K562 (cell line): ENCODE results near the gene LRFN3. TPM values are rescaled to one million over a fixed set of nuclear protein-coding genes. Genes with fewer than 3 reads are reported as not detected.

ENCODE experiments used
- ATAC-seq: fragments of 200-7000 bp; cut with Tn5 transposase; 3 replicates; pipeline ENCODE4 v1.9.1; 2020; ENCODE audit warnings: moderate library complexity
- BruUV-seq: library from RNA; stranded (reverse); fragments of 400-500 nt; replicated peaks from 2 replicates; lab custom pipeline; 2021; lab: Mats Ljungman, UMichigan
- CTCF ChIA-PET: fragments of 300-600 bp; formaldehyde crosslinking; extraction: SDS; loops from one replicate; lab custom pipeline; 2021; ENCODE audit warnings: low intra/inter-chr PET ratio; lab: Yijun Ruan, JAX
- POLR2A ChIA-PET: fragments of 300-600, 350-650 bp; sonication (Branson Sonifier 250); formaldehyde crosslinking; extraction: SDS; loops from one replicate; lab custom pipeline; 2021; ENCODE audit warnings: antibody characterized with exemption, inconsistent platforms; lab: Yijun Ruan, JAX
- DNase-seq, 4 experiments: peaks; one replicate each; pipeline versions ENCODE4 v3.0.0 to v3.0.0-alpha.2; 2011 to 2018; ENCODE audit warnings: low spot score in 3 of 4, mixed read lengths in 3 of 4; ENCODE audit errors: extremely low read depth in 1 of 4
- FAIRE-seq: peaks from 2 replicates; lab custom pipeline; 2011; peaks lifted over from hg19 to GRCh38; lab: Jason Lieb, UNC
- H2AFZ ChIP-seq: 2 replicates; pipeline ENCODE4 v1.6.0; 2011; ENCODE audit warnings: low read depth, low read length, control low read depth, inconsistent platforms
- H3K27ac ChIP-seq: fragments of 200-600 bp; 3 replicates; pipeline ENCODE4 v1.8.0; 2011; ENCODE audit warnings: low read depth, mild to moderate bottlenecking, control low read depth, inconsistent platforms, low read length, moderate library complexity, mixed read lengths; ENCODE audit errors: extremely low read depth
- H3K27me3 ChIP-seq, 2 experiments: fragments of 300-600 bp in 1 of 2; 2 replicates in 1 of 2; 3 replicates in 1 of 2; pipeline versions ENCODE4 v1.6.0 to v1.8.0; 2011; ENCODE audit warnings: inconsistent platforms in 2 of 2, low read length in 2 of 2, mild to moderate bottlenecking in 1 of 2, mixed read lengths in 1 of 2, moderate library complexity in 1 of 2; ENCODE audit not compliant: control insufficient read depth in 2 of 2, insufficient read depth in 2 of 2
- H3K36me3 ChIP-seq: fragments of 300-600 bp; 3 replicates; pipeline ENCODE4 v1.8.0; 2011; ENCODE audit warnings: mild to moderate bottlenecking, low read length, inconsistent platforms; ENCODE audit not compliant: control insufficient read depth, insufficient read depth
- H3K4me1 ChIP-seq, 2 experiments: fragments of 200-600 bp in 1 of 2; replicated peaks in 1 of 2; 2 replicates in 1 of 2; 3 replicates in 1 of 2; pipeline versions ENCODE4 v1.5.1 to v1.8.0; 2011; ENCODE audit warnings: inconsistent platforms in 2 of 2, low read length in 2 of 2, mild to moderate bottlenecking in 1 of 2, mixed read lengths in 1 of 2, moderate library complexity in 1 of 2; ENCODE audit not compliant: control insufficient read depth in 2 of 2, insufficient read depth in 2 of 2
- H3K4me2 ChIP-seq: 2 replicates; pipeline ENCODE4 v1.6.1; 2011; ENCODE audit warnings: low read length, control low read depth, inconsistent platforms, mixed read lengths; ENCODE audit not compliant: insufficient read depth
- H3K4me3 ChIP-seq: fragments of 200-600 bp; sonication (generic), shearing (Covaris generic); 2 replicates; pipeline ENCODE4 v1.5.1; 2016; ENCODE audit warnings: control low read depth, inconsistent platforms
- H3K79me2 ChIP-seq: fragments of 200-600 bp; 3 replicates; pipeline ENCODE4 v1.8.0; 2011; ENCODE audit warnings: low read length, inconsistent platforms; ENCODE audit not compliant: control insufficient read depth, insufficient read depth
- H3K9ac ChIP-seq, 2 experiments: 2 replicates each; pipeline versions ENCODE4 v1.6.0 to v1.6.1; 2011; ENCODE audit warnings: low read depth in 2 of 2, low read length in 2 of 2, control low read depth in 1 of 2, inconsistent platforms in 1 of 2, mild to moderate bottlenecking in 1 of 2, mixed read lengths in 1 of 2; ENCODE audit not compliant: insufficient read depth in 1 of 2
- H3K9me1 ChIP-seq: one replicate; pipeline ENCODE4 v1.6.0; 2011; ENCODE audit warnings: inconsistent platforms, mild to moderate bottlenecking, low read length, moderate library complexity; ENCODE audit not compliant: control insufficient read depth, insufficient read depth
- H3K9me3 ChIP-seq: replicated peaks from 2 replicates; pipeline ENCODE4 v1.5.1; 2011; ENCODE audit warnings: low read depth, low read length, inconsistent platforms; ENCODE audit not compliant: control insufficient read depth, insufficient read depth
- H4K20me1 ChIP-seq: replicated peaks from 2 replicates; pipeline ENCODE4 v1.6.1; 2011; ENCODE audit warnings: low read length, inconsistent platforms, mixed read lengths; ENCODE audit not compliant: control insufficient read depth, insufficient read depth
- HMGXB4 ChIP-seq: sonication (generic); formaldehyde crosslinking; IDR thresholded peaks from 2 replicates; pipeline ENCODE4 v1.8.1; 2023; ENCODE audit warnings: mild to moderate bottlenecking, missing genetic modification reagents
- NFIC ChIP-seq: fragments of 450-650 bp; IDR thresholded peaks from 2 replicates; pipeline ENCODE4 v1.6.1; 2017; ENCODE audit warnings: mild to moderate bottlenecking, inconsistent platforms
- WGBS: fragments of 100-300 bp; shearing (Covaris generic); methylation state at CpG from one replicate; pipeline ENCODE4 v1.1.6; 2016; ENCODE audit warnings: low coverage, mixed read lengths; ENCODE audit not compliant: insufficient coverage; ENCODE audit errors: missing lambda C conversion rate; 5-methylcytosine and 5-hydroxymethylcytosine counted together
- in situ Hi-C: fragments of 300-500 bp; cut with MboI; formaldehyde crosslinking; loops from 4 replicates; pipeline ENCODE4 v1.15.0; 2018; ENCODE audit warnings: inconsistent platforms, mixed read lengths
- intact Hi-C: fragments of 100-400 bp; cut with micrococcal nuclease; formaldehyde crosslinking; loops from 2 replicates; pipeline ENCODE4 v1.14.2; 2022
- polyA plus RNA-seq, 8 experiments: library from polyadenylated mRNA; depleted of rRNA in 4 of 8; stranded (reverse) in 5 of 8; unstranded in 3 of 8; fragments of >200 nt; fragmentation: Nextera tagmentation in 2 of 8; fragmentation: Illumina TruSeq in 1 of 8; extraction: Ambion mirVana in 2 of 8; extraction: Trizol in 1 of 8; gene quantifications; 2 replicates each; pipeline versions ENCODE4 v1.2.1 to v1.2.3, GENCODE V29; 2011 to 2014; ENCODE audit warnings: inconsistent platforms in 1 of 8, missing spikeins in 1 of 8
- total RNA-seq, 7 experiments: library from RNA; depleted of rRNA in 6 of 7; stranded (reverse); fragments of >200 nt in 6 of 7; fragmentation: Illumina TruSeq in 2 of 7; extraction: Trizol in 2 of 7; gene quantifications; 2 replicates each; pipeline versions ENCODE4 v1.2.1 to v1.2.3, GENCODE V29; 2011 to 2021; ENCODE audit warnings: low replicate concordance in 1 of 7
- TF ChIP-seq, protein P1 (sequence below): sonication (generic); formaldehyde crosslinking; IDR thresholded peaks from 2 replicates; pipeline ENCODE4 v1.8.1; 2023; ENCODE audit warnings: mild to moderate bottlenecking, missing genetic modification reagents

The LRFN3 gene
- total and polyA plus RNA-seq, 9 of the 15 experiments (the other 6 are each of a cell fraction or from before 2014, with no cell fraction given) = 0.03 to 0.12 (median 0.11) TPM; not detected in 6

- Histone ChIP-seq H3K4me1 (peaks cover 30% of the 10 kb centered on the region in 2 experiments), H3K27ac (no peak overlapping the region), H3K4me3 (no peak overlapping the region), H3K9me3 (no peaks in the 10 kb centered on the region), H3K9me1 (no peaks in the 10 kb centered on the region), H2AFZ (no peak overlapping the region), H3K4me2 (no peak overlapping the region), H3K36me3 (no peaks in the 10 kb centered on the region), H3K79me2 (no peaks in the 10 kb centered on the region), H4K20me1 (no peaks in the 10 kb centered on the region), H3K27me3 (peaks cover 3 to 5% of the 10 kb centered on the region in 2 experiments; a peak in 4 of 5 replicates), H3K9ac (peak overlapping the region in 1 of 2 experiments; percentile 79; a peak in 1 of 4 replicates)
- ATAC-seq (peak; percentile 17; the same call in 1 of the 3 replicates), FAIRE-seq (no peak), DNase-seq (peak in 2 of 4 experiments; percentile 34 to 65)
- no peak for TF ChIP-seq HMGXB4 (CRISPR knock-in tag)
- TF ChIP-seq NFIC = peak; percentile 82
- TF ChIP-seq, protein P1, sequence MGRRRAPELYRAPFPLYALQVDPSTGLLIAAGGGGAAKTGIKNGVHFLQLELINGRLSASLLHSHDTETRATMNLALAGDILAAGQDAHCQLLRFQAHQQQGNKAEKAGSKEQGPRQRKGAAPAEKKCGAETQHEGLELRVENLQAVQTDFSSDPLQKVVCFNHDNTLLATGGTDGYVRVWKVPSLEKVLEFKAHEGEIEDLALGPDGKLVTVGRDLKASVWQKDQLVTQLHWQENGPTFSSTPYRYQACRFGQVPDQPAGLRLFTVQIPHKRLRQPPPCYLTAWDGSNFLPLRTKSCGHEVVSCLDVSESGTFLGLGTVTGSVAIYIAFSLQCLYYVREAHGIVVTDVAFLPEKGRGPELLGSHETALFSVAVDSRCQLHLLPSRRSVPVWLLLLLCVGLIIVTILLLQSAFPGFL (CRISPR knock-in tag) = no peak
- ChIA-PET POLR2A (interaction anchor here (0.6 to 1.5 kb wide), 3 partner anchors 21 to 303 kb away, joined by 3 to 6 read pairs (median 4); partner anchors contain the start of gene ZNF146), CTCF (interaction anchor here (1.5 kb wide), 1 partner anchor 30 kb away, joined by 5 read pairs; no protein-coding TSS in a partner anchor)
- intact Hi-C loops = no loop called here
- 17% methylated on average over 5 of the region's 5 CpGs for WGBS
- no TSS peak for BruUV-seq
- in situ Hi-C loops = no loop called here
Observed at GRCh38 chr19:35911790-35912189, 24.4 kb upstream of the LRFN3 start.
